NCI-H1436 treated with DMSO at 0.1 percent for 48 hours (cell line): Measurements from ENCODE around the gene CYB5R3.
"Not testable (repeated sequence)": the region's sequence is repeated elsewhere in the genome, so short reads cannot be mapped to it uniquely, and the experiment has no call there.

ENCODE experiments used
- DNase-seq: peaks from one replicate; lab custom pipeline; 2025; lab: John Stamatoyannopoulos, UW

CYB5R3 gene

DNA sequence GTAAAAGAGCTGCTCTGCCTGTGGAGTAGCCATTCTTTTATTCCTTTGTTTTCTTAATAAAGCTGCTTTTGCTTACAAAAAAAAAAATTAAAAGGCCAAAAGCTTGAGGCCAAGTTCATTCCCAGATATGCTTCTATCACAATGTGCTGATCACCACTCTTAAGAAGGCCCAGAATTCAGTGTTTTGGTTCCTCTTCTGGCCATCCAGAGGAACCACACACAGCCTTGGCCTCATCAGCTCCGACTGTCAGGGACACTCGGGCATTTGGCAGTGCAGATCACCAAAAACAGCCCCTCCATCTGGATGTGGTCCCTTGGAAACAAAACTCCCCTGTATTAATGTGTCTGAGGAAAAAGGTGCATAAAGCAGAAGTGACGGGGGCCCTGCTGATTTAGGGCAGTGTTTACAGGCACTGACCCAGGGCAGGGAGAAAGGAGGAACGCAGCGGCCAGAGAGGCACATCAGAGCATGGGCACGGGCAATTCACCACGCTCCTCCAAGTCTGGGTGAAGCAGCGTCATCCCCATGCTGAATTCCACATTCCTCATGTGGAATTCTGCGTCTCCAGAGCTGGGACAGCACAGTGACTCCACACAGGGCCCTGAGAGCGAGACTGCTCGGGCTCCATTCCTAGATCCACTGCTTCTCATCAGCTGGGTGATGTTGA lies 52.2 kb downstream of the CYB5R3 start:
- DNase-seq: no peak

DNA sequence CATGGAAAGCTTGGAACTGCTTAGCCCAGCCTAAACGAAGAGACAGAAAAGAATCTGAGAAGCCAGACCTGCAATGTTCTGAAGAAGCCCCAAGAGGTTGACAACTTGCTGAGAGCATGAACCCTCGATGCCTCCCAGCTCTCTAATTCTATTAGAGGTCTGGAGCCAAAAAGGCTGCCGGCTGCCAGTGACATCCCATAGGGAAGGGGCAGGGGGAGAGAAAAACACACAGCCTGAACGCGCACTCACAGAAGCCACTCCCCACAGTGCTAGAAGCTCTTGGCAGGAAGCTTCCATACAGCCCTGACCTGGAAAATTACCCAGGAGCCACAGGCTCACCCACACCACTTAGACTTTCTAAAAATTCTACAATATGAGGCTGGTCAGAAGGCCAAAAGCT lies 52.9 kb downstream of the CYB5R3 start:
- DNase-seq: no peak

DNA sequence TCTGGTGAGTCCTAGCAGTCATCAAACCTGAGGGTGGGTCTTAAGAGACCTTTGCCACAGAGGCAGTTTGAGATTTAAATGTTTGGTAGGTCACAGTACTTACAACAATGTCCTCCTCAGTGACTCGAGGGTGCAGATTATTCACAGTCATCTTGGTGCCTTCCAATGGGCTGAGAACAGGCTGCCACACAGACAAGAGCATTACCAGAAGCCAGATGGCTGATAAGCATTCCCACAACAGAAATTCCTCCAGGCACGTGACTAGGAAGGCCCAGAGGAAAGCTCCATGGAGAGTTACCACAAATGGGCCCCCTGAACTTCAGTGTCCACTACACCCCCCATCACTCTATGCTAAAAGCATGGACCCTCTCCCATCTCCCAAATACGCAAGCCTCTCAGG lies 53.8 kb downstream of the CYB5R3 start:
- no peak for DNase-seq

DNA sequence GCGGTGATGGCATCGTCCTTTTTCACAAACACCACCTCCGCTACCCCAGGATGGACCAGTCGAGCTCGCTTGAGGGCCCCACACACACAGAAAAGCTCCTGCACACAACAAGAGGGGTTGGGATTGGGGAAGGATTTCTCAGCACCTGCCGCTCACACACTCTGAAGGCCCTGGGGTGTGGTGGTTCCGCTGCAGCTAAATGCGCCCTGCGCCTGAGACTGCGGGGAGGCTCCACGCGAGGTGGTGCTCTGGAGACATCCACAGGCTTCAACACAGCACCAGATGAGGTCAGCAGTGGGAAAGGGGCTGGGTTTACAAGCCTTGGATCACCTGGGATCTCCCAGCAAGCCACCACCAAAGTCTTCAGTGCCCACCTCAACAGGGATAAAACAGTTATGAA lies 57.2 kb downstream of the CYB5R3 start:
- no peak for DNase-seq

DNA sequence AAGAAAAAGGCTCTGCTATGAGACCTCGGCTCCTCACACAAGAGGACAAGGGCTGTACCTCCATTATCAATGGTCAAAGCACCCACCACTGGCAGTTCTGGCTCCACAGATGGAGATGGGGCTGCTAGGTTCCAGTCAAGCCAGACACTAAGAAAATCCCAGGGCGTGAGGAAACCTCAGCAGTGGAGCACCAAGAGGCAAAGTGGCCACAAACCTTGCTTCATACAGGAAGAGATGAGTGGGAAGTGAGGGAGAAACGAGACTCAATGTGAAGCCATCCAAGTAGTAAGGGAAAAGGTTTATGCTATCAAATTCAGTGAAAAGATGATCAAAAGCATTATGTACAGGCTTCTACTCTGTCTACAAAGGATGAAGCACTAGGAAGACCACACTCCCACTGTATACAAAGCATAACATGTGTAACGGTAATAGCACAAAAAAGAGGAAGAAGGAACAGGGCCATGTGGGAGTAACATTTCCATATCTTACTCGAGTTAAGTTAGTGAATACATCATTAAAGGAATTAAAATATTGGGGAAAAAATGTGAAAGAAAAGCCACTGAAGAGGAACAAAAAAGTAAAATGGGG lies 61.5 kb downstream of the CYB5R3 start:
- no peak for DNase-seq

DNA sequence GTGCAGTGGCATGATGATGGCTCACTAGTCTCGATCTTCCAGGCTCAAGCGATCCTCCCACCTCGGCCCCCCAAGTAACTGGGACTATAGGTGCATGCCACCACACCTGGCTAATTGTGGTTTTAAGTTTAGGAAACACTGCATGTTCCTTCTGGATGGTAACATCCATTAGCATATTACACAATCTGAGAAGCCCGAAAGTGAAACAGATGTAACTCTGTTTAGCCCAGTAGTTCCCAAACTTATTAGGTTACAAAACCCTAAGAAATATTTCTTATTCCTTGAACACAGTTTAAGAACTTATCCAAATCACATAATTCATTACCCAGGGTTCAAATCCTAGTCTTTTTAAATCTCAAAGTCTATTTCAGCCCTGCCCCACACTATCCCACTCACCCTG lies 62.8 kb downstream of the CYB5R3 start:
- no peak for DNase-seq

DNA sequence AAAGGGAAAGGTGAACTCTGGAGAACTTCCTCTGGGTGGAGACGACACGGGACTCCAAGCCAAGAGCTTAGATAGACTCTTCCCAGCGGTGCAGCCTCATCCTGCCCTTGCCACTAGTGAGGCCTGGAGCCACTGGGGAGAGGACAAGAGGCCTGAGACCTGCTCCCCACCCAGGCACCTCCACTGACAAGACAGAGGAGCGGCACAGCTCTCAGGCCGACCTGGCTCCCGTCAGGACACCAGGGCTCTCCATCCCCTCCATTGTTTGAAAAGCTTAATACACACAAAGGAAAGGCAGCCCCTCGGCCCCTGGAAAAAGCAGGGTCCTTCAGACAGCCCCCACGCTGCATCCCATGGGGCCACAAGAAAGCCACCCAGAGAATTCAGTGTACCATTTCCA lies 64.1 kb downstream of the CYB5R3 start:
- DNase-seq: no peak

DNA sequence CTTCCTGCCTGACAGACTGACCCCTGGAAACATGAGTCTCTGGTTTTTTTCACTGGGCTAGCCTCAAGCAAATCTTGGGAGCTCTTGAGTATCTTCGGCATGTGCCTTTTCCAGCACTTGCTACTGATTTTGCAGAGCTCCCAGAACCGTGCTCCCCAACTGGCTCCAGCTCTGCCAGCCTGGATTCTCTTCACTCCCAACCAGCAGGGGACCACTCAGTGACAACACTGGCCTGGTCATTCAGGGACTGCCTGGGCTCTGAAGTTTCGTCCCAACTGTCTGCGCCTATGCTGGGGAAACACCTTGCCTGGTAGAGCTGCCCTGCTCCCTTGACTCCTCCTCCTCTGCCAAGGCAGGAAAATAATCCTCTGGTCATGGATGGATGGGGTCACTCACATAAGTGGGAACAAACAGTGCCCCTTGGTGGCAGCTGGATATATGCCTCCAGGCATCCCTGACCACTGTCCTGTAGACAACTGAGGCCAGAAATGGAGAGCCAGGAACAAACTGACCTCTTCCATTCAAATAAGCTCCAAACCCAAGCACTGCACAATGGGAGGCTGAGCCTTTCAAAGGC lies 64.7 kb downstream of the CYB5R3 start:
- no peak for DNase-seq

DNA sequence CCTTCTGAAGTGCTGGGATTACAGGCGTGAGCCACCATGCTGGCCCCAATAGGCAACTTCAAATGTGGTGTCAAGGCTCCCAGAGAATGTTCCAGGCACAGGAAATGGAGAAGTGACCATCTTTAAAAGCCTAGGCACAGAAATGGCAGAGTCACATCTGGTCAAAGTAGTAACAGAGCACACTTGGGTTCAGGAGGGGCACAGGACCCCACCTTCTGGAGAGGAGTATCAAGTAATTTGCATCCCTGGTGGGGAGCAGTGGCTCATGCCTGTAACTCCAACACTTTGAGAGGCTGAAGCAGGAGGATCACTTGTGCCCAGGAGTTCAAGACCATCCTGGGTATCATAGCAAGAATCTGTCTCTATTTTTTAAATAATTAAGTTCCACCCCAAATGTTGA lies 66.2 kb downstream of the CYB5R3 start:
- no peak for DNase-seq

DNA sequence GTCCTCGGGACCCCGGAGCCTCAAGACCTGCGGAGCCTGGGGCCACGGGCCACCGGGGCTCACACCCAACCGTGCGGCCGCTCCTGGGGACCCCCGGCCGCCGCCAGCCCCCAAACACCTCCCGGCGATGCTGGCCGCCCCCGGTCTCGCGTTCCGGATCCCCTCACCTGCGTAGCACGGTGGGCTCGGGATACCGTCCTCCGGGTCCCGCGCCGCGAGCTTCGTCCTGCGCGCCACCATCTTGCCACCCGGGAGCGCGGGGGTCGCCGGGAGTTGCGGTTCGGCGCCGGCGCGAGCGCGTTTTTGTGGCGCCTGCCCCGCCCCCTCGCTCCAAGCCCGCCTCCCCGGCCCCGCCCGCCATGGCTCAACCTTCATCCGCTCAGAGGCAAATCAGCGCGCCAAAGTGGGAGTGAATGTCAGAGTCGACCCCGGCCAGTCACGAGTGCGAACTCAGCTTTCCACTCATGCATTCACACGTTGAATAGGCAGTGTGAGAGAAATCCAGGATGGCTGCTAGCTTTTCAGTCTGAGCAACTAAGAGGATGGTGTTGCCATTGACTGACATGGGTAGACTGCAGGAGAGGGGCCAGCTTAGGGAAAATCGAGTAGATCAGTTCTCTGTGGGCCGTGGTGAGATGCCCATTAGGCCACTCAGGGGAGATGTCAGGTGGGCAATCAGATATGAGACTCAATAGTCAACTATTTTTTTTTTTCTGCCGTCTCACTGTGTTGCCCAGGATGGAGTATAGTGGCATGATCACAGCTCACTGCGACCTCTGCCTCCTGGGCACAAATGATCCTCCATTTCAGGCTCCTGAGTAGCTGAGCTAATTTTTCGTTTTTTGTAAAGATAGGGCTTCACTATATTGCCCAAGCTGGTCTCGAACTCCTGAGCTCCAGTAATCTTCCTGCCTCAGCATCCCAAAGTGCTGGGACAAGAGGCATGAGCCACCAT lies 67.2 kb downstream of the CYB5R3 start:
- no peak for DNase-seq

DNA sequence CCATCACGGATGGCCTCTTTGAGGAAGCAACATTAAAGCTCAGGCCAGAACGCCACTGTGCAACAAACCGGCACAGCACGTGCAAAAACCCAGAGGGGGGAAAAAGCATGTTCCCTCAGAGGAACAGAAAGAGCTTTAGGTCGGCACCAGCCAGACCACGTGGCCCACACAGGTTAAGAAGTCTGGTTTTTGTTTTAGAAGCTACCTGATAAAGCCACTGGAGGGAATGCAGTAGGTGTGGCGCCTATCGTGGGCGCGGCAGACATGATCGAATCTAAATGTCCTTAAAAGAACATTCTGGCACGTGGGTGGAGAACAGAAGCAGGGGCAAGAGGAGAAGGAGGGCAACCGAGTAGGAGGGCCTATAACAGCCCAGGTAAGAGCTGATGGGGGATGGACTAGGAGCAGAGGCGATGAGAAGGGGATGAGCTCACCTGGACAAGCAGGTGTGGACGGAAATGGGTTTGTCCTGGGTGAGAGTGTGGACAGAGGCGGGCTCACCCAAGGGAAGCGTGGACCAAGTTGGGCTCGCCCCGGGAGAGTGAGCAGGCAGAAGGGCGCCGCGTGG lies 67.9 kb downstream of the CYB5R3 start:
- DNase-seq: not testable (repeated sequence)

DNA sequence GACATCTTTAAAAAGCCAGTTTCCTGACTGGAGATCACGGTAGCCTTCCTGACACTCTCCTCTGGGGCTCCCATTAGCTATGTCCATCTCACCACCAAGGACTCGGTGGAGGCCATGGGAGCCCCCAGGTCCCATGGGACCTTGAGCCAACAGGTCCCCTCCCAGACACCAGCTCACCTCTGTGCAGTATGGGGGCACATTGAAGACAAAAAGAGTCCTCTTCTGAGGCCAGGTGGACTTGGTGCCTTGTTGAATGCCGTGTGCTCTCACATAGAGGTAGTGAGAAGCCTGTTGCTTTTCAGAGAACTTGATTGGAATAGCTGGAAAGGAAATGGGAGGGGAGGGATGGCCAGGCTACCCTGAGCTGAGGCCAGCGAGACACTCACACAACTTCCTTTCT lies 69.2 kb downstream of the CYB5R3 start:
- not testable (repeated sequence) for DNase-seq

DNA sequence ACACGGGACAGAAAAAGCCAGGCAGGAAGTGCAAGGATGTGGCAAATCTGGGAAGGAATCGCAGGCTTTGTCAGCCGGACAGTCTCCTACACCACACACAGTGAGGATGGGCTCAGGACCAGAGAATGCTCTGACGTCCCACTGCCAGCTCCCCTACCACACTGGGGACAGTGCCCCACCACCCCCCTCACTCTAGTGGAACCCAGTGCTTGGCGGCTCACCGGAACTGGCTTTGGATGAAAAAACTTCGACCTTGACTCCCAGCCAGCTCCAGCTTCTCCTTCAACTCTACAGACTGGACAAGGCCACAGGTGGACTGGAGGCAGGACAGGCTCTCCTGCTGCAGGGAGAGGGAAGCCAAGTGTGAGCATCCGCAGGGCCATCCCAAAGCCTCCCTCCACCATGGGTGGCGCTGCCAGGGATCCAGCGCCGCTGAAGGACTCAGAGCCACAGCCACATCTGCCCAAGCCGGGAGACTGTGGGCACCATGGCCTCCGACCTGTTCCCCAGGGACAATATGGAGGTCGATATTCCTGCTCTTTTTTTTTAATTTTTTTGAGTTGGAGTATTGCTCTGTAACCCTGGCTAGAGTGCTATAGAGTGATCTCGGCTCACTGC lies 71.5 kb downstream of the CYB5R3 start:
- no peak for DNase-seq

DNA sequence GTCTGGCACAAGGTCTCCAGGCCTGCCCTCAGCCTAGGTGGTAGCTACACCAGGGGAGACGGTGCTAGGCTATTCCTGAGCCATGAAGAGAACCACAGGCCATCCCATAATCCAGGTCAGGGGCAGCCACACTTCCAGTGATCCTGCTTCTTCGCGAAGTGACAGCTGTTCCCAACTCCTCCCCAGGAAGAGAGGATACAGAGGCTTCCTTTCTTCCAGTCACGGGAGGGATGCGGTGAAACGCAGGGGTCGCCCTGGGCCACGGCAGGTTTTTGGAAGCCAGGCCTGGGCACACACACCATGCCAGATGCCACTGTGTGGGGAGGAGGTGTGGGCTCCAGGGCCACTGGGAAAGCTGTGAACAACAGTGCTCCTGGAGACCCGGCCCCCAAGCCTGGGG lies 72.1 kb downstream of the CYB5R3 start:
- not testable (repeated sequence) for DNase-seq

DNA sequence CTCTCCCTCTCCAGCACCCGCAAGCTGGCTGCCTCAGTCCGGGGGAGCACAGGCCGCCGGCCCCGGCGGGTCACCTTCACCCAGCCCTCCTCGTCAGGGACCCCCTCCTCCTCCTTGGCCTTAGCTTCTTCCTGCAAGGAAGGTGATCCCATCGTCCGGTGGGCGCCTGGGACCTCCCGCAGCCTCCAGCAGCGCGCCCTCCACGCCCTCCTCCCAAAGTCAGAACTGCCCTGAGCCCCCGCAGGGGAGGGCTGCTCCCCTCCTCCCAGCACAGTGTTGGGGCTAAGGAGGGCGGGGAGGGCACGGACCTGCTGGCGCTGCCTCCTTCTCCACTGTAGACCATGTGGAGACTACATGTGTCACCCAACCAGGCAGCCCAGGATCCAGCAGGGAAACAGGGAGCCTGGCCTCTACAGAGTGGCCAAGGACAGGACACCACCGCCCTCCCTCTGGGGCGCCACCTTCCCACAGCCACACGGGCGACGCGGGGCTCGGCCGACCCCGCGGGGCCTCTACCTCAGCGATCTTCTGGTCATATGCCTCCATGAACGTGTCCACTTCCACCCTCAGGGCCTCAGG lies 73.1 kb downstream of the CYB5R3 start:
- DNase-seq: not testable (repeated sequence)

DNA sequence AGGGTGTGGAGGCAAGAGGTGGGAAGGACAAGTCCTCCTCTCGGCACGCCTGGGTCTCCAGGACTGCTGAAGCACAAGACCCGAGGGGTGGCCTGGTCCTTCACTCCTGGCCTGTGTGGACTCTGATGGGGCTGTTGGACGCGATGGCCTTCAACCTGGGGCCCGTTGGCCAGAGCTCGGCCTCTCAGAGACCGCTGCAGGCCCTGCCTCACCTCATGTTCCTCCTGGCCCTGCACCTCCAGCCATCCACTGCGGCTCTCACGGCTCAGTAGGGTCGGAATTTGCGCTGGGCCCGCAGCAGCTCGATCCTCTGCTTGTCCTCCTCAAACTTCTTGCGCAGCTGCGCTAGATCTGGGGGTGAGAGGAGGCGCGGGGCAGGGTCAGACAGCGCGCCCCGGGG lies 74.7 kb downstream of the CYB5R3 start:
- DNase-seq: not testable (repeated sequence)

DNA sequence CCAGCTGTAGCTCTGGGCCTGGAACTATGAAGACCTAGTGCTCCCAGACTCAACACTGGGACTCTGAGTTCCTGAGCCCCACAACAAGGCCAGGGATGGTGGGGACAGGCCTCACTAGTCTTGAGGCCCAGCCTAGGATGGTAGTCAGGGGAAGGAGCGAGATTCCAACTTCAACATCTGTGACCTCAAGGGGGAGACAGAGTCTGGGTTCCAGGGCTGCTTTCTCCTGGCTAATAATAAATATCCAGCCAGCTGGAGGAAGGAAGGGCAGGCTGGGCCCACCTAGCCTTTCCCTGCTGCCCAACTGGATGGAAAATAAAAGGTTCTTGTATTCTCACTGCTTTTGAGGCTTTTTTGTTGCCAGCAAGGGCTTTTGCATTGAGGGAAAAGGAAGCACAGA lies 75.1 kb downstream of the CYB5R3 start:
- DNase-seq: not testable (repeated sequence)

DNA sequence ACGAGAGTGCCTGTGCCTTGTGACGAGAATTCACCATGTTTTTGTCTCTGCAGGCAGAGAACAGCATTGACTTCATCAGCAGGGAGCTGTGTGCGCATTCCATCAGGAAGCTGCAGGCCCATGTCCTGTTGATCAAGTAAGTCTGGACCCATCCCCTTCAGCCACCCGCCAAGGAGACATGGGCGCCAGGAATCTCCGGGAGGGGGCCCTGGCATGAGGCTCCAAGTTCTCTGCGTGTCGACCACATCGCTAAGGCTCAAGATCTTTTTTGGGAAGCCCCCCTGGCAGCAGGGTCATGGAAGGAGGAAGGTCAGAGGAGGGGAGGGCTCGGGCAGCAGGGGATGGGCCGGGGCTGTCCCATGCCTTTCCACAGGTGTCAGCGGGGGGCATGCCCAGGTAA lies 78.1 kb downstream of the CYB5R3 start:
- DNase-seq: not testable (repeated sequence)

DNA sequence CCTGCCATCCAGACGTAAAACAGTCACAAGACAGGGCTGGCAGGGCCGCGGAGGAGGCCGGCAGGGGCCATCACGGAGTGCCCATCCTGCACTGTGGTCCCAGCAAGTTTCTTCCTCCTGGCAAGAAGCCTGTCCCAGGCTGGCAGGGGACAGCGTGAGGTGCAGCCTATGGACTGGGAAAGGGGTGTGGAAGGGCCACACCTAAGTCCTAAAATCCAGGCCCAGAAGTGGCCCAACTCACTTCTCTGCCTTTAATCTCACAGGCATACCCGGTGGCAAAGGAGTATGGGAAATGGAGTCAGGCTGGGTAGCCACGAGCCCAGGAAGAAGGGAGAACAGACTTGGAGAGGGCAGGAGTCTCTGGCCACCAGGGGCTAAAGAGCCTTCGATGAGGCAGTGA lies 78.6 kb downstream of the CYB5R3 start:
- DNase-seq: not testable (repeated sequence)

DNA sequence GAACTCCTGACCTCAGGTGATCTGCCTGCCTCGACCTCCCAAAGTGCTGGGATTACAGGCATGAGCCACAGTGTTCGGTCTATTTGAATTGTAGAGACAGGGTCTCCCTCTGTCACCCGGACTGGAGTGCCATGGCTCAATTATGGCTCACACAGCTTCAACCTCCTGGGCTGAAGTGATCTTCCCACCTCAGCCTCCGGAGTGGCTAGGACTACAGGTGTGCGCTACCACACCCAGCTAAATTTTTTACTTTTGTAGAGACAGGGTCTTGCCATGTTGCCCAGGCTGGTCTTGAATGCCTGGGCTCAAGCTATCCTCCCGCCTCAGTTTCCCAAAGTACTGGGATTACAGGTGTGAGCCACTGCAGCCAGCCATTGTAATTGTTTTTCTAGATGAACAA lies 81.2 kb downstream of the CYB5R3 start:
- DNase-seq: not testable (repeated sequence)
